Right kidney (tissue), 1 donor: Measurements from ENCODE around the gene ZNF532.
"Not testable (repeated sequence)": the region's sequence is repeated elsewhere in the genome, so short reads cannot be mapped to it uniquely, and the experiment has no call there.

Source experiments
- DNase-seq: peaks from one replicate; pipeline ENCODE4 v3.0.0-alpha.2; 2016

The ZNF532 gene

DNA sequence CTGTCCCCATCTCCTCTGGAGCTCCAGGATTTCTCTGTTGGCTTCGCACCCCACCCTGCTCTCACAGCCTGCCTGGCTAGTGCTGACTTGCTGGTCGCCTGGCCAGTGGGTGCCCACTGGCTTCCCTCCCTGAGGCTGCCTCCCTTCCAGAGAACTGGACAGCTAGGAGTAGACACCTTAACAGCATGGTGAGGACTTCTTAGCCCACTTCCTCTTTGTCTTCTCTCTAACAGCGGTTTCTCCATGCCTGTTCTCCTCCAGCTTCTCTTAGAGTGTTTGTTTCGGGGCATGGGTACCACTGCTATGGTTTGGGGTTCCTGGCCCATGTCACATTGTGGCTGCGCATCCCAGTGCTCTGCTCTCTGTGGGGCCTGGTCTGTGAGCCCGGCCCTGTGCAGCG lies 37.1 kb downstream of the ZNF532 start:
- DNase-seq = no peak

DNA sequence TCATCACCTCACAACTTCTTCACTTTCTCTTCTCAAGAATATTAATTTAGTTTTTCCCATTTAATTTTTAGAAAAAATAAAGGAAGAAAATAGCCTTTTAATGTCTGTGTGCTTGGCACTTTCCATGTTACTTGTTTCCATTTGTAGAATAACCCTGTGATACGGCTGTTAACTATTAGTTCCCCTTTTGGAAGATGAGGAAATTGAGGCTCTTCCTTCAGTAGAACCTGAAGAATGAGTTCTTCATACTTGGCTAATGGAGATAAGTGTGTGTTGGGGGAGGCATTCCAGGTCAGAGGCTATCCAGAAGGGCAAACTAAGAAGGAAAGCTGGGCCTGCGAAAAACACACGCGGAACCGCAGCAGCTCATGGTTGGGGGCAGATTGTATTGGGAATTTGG lies 38.3 kb downstream of the ZNF532 start:
- DNase-seq = no peak

DNA sequence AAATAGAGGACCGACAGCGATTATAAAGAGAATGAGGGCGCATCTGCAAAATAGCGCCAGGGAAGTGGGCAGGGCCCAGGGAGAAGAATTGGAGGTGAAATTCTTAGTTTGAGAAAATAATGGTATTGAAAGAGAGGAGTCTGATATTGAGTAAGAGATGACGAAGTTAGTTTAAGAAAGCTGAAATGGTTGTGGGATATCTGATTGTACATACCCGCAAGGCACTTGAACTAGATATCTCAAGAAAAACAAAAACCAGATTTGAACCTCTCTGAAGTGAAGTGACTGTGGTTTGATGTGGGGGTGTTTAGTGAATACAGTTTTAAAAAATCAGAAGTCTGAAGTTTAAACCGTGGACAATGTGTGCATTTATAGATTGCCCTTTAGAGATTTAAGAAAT lies 38.9 kb downstream of the ZNF532 start:
- no peak for DNase-seq

DNA sequence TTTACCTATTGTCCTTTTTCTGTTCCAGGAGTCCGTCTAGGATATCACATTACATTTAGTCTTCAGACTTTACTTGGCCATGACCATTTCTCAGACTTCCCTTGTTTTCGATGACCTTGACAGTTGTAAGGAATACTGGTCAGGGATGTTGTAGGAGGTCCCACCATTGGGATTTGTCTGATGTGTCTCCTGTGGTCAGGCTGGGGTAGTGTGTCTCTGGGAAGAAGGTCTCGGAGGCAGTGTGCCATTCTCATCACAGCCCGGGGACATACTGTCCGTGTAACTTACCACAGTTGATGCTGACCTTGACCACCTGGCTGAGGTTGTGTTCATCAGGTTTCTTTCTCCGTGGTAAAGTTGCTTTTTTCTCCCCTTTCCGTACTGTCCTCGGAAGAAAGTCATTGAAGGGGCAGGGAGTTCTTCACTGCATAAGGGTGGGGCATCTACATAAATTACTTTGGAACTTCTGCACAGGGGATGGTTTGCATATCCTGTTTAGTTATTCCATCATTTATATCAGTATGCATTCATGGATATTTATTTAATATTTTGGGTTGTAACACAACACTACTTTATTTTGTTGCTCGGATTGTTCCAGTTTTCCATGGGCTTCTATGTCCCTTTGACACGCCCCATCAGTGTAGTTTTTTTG lies 41.2 kb downstream of the ZNF532 start:
- DNase-seq = no peak

DNA sequence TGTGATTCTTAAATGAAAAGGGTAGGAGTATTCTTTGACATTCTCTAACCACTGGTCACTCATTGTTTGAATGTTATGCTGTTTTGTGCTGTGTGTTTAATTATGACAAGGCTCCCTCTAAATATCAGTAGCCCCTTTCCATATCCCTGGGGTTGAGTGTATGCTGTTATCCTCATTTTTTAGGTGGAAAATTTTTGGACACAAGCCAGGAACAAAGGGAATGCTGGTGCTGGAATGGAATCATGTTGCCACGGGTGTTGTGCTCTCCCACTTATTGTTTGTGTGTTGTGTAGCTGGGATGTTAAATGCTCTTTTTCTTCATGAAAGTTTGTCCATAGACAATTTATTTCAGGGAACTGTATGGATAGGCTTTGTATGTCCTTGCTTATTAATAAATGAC lies 43.3 kb downstream of the ZNF532 start:
- no peak for DNase-seq

DNA sequence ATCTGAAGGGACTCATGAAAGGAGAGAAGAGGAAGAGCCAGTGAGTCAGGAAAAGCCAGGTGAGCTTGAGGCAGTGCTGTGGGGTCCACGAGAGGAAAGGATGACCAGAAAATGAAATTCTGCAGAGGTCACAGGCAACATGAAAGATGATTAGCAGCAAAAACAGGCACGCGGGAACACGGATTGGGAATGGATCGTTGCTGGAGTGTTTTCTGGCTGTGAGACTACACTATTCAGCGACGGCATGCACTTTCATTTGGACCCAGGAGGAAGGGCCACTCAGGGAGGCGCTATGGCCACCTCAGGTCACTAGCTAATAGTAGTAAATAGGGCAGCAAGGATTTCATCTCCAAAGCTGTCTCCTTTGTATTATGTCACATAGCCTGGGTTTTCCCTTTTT lies 44.8 kb downstream of the ZNF532 start:
- DNase-seq = no peak

DNA sequence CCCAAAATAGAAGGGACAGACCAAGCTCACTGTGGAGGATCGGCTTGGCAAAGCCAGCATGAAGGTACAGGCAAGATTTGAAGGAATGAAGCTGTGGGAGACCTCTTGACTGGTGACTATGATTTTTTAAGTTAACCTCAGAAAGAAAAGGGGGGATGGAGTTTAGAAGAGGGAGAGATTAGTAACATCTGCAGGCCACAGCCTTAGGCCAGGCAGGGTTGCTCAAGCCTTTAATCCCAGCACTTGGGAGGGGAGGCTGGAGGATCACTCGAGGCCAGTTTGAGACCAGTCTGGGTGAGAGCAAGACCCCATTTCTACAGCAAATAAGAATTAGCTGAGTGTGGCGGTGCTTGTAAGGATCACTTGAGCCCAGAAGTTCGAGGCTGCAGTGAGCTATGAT lies 46.6 kb downstream of the ZNF532 start:
- no peak for DNase-seq

DNA sequence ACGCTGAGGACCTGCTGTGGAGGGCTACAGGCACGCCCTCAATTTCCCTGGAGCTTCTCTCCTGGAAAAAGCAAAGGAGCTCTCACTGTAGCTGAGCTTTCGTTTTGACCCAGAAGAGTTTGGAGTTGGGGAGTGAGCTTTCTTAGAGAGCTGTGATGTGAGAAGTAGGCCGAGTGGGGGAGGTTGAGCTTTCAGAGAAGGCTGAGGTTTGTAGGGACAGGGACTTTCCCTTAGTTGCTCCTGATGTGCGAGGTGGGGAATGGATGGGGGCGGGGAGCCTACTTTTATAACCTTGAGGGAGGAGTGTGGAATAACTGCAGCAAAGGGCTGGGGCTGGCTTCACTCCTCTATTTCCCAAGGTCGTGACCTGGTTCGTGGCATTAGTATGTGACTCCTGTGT lies 47.1 kb downstream of the ZNF532 start:
- peak; percentile 42 for DNase-seq

DNA sequence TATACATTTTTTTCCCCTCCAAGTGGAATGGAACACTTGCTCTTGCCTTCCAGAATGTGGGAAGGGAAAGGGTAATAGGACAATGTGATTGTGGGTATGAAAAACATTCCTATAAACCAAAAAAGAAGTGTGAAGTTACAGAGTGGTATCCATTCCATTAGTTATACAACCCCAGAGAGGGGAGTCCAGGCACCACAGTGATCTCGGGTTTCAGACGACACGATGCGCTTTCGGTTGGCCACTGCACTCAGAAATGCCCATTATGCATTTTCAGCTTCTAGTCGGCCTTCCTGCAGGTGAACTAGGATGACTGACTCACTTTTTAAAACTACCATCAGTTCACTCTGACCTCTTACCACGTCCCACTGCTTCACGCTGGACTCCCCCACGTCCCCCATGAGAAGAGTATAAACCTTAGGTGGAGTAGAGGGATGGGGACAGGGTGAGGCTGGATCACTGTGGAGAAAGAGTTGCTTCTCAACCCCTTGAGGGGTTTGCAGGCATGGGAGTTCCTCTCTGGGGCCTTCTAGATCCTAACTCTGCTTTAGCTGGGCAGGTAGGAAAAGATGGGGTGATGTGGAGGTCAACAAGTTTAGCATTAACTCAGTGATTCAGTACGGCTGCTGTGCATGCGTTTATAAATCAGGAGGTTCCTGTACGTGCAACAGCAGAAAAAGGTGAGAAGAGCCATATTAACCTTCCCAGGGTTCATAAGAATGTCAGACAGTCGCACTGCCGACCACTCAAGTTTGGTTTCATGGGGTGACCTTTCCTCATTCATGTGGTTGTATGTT lies 50.5 kb downstream of the ZNF532 start:
- peak; percentile 42 for DNase-seq

DNA sequence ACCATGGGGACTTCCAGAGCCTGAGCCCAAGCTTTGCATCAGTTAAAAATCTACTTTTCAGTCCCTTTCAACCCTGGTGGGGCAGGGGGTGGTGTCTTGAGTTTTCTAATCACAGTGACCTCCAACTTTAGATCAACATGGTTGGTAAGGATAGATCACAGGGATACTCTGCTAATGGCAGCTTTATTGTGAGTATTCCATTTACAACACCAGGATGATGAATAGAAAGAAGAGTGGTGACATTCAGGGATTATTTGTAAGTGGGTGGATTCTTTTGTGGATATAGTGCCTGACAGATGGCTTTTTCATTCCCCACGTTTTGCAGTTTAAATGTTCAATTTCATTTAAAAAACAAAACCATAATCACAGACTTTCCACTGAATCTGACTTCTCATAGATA lies 51.3 kb downstream of the ZNF532 start:
- DNase-seq = no peak

DNA sequence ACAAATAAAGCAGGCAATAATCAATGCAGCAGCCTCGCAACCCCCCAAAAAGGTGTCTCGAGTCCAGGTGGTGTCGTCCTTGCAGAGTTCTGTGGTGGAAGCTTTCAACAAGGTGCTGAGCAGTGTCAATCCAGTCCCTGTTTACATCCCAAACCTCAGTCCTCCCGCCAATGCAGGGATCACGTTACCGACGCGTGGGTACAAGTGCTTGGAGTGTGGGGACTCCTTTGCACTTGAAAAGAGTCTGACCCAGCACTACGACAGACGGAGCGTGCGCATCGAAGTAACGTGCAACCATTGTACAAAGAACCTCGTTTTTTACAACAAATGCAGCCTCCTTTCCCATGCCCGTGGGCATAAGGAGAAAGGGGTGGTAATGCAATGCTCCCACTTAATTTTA lies 55.3 kb downstream of the ZNF532 start:
- DNase-seq = not testable (repeated sequence)

DNA sequence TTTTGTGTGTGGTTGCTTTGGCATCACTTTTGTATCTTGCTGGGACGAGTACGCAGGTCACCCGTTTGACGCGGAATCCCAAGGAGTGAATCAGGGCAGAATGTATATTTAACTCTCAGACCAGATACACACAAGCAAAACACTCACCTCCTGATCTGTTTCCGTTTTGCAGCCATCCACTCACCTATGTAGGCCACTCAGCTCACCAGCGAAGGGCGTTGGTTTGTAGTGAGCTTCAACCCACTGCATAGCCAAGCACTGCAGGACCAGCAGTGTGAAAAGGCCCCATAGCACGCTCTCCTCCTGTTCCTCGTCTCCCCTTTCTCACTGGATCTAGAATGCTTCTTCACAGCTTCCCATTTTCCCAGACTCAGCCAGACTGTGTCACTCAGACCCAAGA lies 58.3 kb downstream of the ZNF532 start:
- DNase-seq = no peak

DNA sequence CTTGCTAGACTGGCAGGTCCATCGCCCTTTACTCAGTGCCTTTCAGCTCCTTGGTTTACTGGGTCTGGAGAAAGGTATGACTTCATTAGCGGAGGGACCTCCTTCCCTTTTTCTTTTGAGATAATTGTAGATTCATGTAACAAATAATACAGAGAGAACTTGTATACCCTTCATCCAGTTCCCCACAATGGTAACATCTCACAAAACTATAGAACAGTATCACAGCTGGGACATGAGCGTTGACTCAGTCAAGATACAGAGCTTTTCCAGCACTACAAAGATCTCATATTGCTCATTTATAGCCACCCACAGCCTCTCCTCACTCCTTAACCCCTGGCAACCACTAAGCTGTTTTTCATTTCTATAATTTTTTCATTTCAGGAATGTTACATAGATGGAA lies 59.8 kb downstream of the ZNF532 start:
- no peak for DNase-seq

DNA sequence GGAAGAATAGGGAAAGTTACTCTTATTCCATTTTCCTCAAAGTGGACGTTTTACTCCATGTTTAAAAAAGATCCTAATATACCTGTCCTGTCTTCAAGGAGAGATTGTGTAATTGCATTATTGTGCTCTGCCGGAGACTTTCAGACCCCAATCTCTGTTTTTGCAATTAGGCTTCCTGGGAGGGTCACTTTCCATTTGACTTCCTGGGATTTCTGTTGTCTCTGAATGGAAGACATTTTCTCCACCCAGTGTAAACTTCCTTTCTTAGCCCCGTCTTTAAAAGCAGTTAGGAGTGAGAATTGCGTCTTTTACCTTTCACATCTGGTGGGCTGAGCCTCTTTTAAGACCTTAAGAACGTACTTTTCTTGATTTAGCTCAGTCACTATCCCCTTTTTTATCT lies 63.0 kb downstream of the ZNF532 start:
- DNase-seq = no peak

DNA sequence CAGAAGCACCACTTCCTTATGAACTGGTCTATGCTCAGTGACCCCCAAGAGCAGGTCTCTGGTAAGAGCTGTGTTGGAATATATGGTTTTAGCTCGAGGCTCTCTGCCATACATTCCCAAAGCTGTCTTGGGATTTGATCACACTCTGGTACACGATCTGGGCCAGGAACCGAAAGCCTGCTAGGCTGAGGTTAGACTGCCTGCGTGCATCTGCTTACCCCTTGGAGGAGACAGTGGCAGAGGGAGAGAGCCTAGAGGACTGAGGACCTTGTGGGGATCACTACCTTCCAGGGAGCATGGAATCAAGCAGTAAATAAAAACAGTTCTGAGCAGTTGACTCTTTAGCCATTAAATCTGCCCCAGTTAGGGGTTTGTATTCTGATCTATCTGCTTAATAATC lies 63.7 kb downstream of the ZNF532 start:
- DNase-seq = no peak

DNA sequence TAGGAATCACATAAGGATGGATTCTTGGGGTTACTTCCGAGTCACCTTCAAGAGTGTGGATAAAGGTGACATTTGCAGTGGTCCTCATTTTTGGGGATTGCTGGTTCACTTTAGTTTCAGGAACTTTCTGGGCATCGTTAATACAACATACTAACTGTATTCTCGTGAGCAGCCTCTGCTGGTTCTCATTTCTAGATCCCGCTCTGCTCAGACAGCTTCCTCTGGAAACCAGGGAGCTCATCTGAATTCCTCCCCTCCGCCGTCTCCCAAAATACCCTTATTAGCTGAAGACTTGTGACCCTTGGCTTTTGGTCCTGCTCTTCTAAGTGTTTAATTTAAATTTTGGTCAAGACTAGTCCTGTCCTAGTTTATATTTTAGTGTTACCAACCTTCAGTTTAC lies 64.5 kb downstream of the ZNF532 start:
- DNase-seq = no peak

DNA sequence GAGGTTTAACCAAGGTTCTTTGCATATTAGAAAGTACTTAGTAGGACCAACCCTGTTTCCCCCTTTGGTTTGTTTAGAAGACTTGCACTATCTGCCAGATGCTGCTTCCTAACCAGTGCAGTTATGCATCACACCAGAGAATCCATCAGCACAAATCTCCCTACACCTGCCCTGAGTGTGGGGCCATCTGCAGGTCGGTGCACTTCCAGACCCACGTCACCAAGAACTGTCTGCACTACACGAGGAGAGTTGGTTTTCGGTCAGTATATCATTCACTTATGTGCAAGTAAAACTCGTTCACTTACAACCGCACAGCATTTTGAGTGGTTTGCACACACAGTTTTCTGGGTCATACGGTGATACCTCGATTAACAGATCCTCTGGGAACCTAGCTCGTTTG lies 69.7 kb downstream of the ZNF532 start:
- DNase-seq = no peak

DNA sequence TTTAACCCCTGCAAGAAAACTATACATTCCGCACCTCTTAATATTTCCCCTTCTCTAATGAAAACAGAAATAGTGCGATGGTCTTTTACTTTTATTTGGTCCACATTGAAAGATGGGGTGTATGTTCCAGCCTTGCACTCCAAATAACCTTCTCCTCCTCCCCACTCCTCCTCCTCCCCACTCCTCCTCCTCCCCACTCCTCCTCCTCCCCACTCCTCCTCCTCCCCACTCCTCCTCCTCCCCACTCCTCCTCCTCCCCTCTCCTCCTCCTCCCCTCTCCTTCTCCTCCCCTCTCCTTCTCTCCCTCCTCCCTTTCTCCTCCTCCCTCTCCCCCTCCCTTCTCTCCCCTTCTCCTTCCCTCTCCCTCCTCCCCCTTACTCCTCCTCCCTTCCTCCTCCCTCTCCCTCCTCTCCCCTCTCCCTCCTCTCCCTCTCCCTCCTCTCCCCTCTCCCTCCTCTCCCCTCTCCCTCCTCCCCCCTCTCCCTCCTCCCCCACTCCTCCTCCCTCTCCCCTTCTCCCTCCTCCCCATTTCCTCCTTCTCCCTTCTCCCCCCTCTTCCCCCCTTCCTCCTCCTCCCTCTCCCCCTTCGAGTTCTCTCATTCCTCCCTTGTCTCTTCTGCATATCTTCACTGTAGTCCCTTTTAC lies 70.4 kb downstream of the ZNF532 start:
- no peak for DNase-seq

DNA sequence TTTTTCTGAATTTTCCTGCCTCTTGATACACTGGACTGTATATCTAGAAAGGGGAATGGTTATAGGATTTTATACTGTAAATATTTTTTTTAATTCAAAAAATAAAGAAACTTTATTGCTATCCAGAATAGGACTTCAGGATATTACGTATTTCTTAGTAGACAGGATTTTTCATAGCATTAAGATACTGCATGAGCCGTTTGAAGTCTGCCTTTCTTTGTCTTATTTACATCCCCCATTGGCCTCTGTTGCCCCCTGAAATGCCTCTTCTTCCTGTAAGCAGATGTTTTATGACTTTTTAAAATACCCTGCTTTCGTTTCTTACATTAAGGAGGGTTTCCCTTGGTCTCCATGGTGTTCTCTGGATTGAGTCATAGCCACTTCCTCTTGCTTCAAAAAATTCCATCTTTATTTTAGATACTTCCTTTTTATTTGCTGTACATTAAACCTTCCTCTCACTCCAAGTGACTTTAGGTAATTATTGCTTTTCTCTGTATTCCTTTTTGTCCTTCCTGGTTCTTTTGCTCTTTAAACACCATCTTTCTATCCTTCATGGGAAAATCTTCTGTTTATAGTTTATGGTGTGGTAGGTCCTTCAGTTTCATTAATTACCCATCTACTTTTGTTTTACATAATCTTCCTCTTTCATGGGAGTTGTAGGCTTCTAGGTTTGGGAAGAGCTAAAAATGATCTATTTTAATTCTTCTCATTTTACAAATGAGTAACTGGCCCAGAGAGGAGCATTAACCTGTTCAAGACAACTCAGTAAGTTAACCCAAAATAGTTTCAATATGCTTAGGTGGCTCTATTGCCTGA lies 72.6 kb downstream of the ZNF532 start:
- no peak for DNase-seq

DNA sequence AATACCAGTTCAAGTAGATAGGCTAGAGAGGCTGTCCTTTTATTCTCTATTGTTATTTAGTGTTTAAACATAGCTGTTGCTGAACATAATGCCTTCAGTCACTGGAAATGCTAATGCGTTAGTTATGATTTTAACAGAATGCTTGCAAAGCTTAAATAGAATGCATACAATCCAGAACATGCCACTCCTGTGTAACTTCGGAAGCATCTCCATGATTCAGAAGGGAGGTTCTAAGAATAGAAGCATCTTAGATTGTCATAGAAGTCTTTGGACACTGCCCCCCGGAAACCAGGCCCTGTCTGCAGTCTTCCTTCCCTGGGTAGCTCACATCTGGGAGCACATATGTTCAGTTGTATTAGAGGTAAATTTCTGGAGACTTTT lies 73.2 kb downstream of the ZNF532 start:
- DNase-seq = no peak

DNA sequence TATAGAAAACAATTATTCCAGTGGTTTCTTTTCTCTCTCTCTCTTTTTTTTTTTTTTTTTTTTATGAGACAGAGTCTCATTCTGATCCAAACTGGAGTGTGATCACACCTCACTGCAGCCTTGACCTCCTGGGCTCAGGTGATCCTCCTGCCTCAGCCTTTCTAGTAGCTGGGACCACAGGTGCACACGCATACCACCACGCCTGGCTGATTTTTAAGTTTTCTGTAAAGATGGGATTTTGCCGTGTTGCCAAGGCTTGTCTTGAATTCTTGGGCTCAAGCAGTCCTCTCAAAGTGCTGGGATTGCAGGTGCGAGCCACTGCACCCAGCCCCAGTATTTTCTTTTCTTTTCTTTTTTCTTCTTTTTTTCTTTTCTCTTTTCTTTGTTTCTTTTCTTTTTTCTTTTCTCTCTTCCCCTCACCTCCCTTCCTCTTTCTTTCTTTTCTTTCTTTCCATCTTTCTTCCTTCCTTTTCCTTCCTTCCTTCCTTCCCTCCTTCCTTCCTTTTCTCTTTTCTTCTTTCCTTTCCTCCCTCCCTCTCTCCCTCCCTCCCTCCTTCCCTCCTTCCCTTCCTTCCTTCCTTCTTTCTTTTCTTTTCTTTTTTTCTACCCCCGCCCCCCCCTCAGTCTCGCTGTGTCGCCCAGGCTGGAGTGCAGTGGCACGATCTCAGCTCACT lies 76.9 kb downstream of the ZNF532 start:
- DNase-seq = no peak

DNA sequence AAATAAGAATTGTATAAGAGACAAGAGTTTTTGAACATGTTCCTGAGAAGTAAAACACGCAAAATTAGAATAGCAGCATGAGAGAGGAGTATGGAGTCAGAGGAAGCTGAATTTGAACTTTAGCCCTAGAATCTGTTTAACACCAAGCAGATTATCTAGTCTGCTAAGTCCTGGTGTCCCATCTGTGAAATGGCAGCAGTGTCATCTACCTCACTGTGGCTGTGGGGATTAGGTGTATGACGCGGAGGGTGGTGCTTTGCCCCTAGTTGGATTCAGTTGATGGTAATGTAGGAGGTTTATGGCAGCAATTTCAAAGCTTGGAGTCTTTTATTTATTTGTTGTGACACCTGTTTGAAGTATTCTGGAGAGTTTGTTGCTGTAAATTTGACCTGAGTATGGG lies 79.2 kb downstream of the ZNF532 start:
- DNase-seq = no peak
